HEK293T (cell line): ENCODE data around the gene SLC6A17.

ENCODE experiments used
- ARNT ChIP-seq: fragments of 450-650 bp; IDR thresholded peaks from 2 replicates; pipeline ENCODE4 v1.6.1; 2017; ENCODE audit warnings: mild to moderate bottlenecking
- ELF4 ChIP-seq: fragments of 450-650 bp; IDR thresholded peaks from 2 replicates; pipeline ENCODE4 v1.6.1; 2017; ENCODE audit warnings: antibody characterized with exemption
- FOXA1 ChIP-seq: fragments of 450-650 bp; IDR thresholded peaks from 2 replicates; pipeline ENCODE4 v1.6.1; 2016; ENCODE audit warnings: mild to moderate bottlenecking
- FOXK2 ChIP-seq: fragments of 450-650 bp; IDR thresholded peaks from 2 replicates; pipeline ENCODE4 v1.6.1; 2016; ENCODE audit warnings: mild to moderate bottlenecking
- FOXM1 ChIP-seq: fragments of 450-650 bp; IDR thresholded peaks from 2 replicates; pipeline ENCODE4 v1.6.1; 2017; ENCODE audit warnings: mild to moderate bottlenecking, borderline replicate concordance
- SP1 ChIP-seq: fragments of 450-650 bp; IDR thresholded peaks from 2 replicates; pipeline ENCODE4 v1.6.1; 2017
- SUZ12 ChIP-seq: fragments of 450-650 bp; IDR thresholded peaks from 2 replicates; pipeline ENCODE4 v1.6.1; 2016; ENCODE audit warnings: mild to moderate bottlenecking

GRCh38 chr1:110235181-110235833 is 85.0 kb downstream of the SLC6A17 start:
- TF ChIP-seq FOXM1 (no peak), SUZ12 (no peak), FOXA1 (no peak), FOXK2 (no peak), ARNT (no peak), SP1 (no peak), ELF4 (no peak)
